ENCODE measurements around the gene RIN2.

RIN2 gene

DNA sequence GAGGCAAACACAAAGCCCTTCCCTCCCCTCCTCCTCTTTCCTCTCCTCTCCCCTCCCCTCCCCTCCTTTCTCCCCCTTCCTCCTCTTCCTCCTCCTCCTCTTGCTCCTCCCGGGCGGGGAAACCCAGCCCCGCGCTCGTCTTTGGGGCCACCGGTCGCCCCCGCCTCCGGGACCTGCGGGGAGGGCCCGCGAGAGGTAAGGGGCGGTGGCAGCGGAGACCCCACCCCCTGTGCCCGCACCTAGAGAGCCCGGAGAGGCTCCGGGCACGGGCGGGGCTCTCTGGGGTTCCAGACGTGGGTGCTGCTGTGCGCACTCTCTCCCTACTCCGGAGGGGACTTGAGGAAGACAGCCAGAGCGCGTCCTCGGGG is at the start of gene RIN2:
Gene RIN2 (plus strand): TSS at position 126 of the 368 bp plus-strand sequence. CDS start 131,344 bp downstream, outside the sequence.
- DNase-seq (ENCODE audit: insufficient read length, low spot score): no peak
- no peak for FAIRE-seq

- FAIRE-seq: no peak
- DNase-seq (ENCODE audit: insufficient read length, low spot score): no peak
Measured at GRCh38 chr20:19709635-19710335, 48.3 kb upstream of the RIN2 start.

DNA sequence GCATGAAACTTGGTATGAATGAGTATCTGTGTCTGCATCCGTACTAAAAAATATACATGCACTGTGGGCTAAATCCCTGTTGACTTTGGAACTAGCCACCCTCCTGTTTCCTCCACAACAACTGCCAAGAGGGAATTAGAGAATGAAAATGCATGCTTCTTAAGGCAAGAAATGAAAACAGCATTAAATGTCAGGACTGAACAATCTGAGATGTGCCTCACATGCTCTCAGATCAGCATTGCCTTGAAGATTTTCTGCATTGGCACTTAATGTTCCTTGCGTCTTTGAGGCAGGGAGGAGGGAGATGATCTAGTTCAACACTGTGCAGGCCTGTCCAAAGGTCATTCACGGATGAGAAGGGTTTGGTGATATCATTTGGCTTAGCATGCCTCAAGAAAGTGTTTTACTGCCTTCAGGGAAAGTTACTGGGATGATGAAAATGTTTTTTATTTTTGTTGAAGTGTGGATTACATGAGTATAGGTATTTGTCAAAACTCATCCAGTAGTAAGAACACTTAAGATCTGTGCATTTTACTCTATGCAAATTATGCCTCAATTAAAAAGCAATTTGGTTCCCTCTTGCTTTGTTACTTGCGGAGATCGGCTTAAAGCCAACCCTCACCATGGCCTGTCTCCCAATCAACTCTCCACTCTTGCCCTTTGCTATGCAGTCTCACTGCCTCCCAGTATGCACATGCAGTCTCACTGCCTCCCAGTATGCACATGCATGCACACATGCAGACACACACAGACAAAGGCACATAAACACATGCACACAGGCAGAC is 47.5 kb upstream of the RIN2 start:
- DNase-seq (ENCODE audit: insufficient read length, low spot score) (no peak), FAIRE-seq (peak; percentile 18)

GRCh38 chr20:19711126-19711525 is 46.9 kb upstream of the RIN2 start:
- FAIRE-seq: no peak

DNA sequence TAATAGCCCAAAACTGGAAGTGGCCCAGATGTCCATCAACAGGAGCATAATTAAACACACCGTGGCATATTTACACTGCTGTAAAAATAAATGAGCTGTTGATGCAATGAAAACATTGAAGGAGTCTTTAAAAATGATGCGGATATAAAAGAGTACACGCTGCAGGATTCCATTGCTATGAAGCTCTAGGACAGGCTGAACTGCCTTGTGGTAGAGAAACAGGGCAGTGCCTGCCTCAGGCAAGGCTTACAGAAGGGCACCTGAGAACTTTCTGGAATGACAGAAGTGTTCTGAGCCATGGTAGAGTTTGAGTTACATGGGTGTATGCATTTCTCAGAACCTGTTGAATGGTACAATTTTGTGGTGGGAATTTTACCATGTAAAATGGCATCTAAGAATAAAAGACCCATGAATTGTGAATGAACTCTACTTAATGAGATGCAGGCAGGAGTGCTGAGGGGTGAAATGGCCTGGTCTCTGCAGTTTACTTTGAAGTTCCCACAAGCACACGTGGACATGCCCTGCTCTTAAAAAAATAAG is 45.3 kb upstream of the RIN2 start:
- FAIRE-seq: no peak

More at GRCh38 chr20:19711126-19711525, 46.9 kb upstream of the RIN2 start:
- DNase-seq (ENCODE audit: insufficient read length, low spot score): no peak

DNA sequence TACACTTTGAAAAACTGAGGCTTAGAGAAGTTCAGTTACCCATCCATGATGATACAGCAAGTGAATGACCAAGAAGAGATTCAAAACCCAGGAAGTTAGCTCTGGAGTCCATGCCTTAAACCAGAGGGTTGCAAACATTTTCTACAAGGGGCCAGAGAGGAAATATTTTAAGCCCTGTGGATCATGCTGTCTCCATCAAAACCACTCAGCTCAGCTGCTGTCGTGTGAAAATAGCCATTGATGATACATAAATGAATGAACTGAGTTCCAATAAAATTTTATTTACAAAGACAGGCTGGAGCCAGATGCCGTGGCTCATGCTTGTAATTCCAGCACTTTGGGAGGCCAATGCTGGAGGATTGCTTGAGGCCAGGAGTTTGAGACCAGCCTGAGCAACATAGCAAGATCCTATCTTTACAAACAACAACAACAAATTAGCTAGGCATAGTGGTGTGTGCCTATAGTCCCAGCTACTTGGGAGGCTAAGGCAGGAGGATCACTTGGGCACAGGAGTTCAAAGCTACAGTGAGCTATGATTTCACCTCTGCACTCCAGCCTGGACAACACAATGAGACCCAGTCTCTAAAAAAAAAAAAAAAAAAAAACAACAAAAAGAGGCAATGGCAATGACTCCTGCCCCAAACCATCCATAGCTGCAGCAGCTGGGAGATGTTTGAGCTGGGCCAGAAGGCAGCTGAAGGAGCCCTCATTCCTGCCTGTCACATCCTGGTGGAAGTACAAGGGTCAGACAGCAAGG is 44.1 kb upstream of the RIN2 start:
- no peak for FAIRE-seq

More for the DNA sequence above, 45.3 kb upstream of the RIN2 start:
- DNase-seq (ENCODE audit: insufficient read length, low spot score): no peak

DNA sequence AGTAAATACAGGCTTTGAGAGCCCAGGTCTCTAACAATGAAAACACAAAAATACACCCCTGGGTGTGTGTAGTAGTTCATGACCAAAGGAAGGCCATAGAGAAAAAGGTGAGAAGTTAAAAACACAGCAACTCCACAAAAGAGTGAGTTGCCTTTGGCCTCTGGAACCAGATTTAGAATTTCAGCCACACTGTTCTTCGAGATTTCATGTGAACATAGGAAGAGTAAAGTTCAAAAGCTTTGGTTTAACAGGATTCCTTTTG is 43.5 kb upstream of the RIN2 start:
- DNase-seq (ENCODE audit: insufficient read length, low spot score) (no peak), FAIRE-seq (no peak)

More for the DNA sequence above, 44.1 kb upstream of the RIN2 start:
- no peak for DNase-seq (ENCODE audit: insufficient read length, low spot score)

GRCh38 chr20:19715986-19716385 is 42.1 kb upstream of the RIN2 start:
- FAIRE-seq (no peak), DNase-seq (ENCODE audit: insufficient read length, low spot score) (no peak)

- no peak for FAIRE-seq
Measured at GRCh38 chr20:19718880-19719279, 39.2 kb upstream of the RIN2 start.

DNA sequence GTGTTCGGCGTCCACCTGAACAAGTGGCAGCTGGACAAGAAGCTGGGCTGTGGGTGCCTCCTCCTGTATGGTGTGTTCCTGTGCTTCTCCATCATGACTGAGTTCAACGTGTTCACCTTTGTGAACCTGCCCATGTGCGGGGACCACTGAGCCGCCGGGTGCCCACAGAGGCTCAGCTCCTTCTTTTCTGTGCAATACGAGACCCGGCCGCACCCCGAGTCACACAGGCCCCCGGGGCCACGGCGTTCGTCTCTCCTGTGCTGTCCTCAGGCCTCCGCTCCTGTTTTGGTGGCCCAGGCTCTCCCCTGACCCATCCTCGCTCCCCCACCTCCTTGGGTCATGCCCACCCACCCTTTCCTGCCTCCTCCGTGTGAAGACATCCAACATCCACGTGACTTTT is 37.1 kb upstream of the RIN2 start:
- DNase-seq (ENCODE audit: insufficient read length, low spot score): no peak
- no peak for FAIRE-seq

More at GRCh38 chr20:19718880-19719279, 39.2 kb upstream of the RIN2 start:
- no peak for DNase-seq (ENCODE audit: insufficient read length, low spot score)

DNA sequence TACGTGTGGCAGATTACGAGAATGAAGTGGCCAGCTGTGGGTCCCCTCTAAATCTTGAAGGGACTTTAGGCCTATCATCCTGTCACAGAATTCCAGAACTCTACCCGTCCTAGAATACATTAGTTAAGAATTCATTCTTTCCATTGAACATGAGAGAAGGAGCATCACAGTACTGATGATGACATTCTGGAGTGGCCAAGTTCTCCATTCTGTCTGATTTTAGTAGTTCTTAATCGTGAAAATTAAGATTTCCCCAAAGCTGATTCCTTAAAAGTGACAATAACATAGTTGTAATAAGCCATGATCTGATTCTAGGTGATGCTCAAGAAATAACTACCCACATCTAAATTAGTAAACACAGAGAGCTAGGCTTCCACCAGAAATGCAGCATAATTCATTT is 35.0 kb upstream of the RIN2 start:
- FAIRE-seq: no peak

DNA sequence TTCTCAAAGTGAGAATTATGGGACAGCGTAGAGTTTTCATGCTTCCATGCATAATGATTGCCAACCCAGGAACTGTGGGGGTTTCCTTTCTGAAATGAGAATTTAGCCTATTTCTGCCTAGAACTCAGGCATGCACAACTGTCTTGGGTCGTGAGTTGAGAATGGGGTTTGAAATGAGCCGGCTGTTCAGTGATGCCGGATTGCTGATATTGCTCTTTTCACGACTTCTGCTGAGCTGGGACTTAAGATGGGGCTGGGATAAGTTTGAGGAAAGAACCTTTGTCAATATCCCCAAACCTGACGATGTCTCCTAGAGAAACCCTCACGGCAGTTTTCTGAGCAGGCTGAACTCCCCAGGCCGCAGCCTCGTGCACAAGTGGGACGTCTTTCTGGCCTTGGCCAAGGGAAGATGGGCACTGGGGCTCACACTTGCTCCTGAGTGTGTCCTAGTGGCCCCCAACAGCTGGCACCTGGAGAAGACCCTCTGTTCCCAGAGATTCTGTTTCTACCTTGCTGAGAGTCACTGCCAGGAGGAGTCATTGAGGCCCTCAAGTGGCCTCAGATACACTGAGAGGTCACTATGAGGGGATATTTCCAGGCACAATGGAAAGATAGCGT is 34.1 kb upstream of the RIN2 start:
- DNase-seq (ENCODE audit: insufficient read length, low spot score) (no peak), FAIRE-seq (no peak)

More for the DNA sequence above, 35.0 kb upstream of the RIN2 start:
- DNase-seq (ENCODE audit: insufficient read length, low spot score): no peak

GRCh38 chr20:19725373-19725772 is 32.7 kb upstream of the RIN2 start:
- FAIRE-seq (no peak), DNase-seq (ENCODE audit: insufficient read length, low spot score) (no peak)

DNA sequence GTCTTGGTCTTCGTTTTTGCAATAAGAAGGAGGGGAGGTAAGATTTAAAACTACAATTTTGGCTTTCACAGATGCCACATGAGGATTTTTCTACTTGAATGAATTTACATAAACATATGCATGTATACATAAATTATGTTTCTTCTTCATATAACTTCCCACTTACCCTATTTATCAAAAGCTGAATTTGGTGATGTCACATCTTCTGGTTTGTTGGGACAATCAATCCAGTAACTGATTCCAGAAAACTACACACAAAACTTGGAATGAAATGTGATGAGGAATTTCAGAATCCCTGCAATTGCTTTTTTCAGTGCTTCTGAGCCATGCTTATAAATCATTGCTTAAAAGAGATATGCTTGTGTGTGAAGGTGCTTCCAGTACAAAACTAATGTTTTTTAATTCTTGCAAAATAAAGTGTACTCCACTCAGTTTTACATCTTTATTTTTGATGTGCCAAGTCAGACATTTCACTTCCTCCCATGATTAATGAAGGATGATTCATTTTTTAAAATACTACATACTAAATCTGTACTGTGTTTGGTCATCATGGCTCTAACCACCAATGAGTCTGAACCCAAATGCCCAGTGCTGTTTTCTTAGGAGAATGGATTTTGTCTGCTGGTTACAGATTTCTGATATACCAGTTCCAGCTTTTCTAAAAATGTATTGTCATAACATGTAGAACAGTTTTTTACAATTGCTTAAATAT is 32.1 kb upstream of the RIN2 start:
- FAIRE-seq (no peak), DNase-seq (ENCODE audit: insufficient read length, low spot score) (no peak)

DNA sequence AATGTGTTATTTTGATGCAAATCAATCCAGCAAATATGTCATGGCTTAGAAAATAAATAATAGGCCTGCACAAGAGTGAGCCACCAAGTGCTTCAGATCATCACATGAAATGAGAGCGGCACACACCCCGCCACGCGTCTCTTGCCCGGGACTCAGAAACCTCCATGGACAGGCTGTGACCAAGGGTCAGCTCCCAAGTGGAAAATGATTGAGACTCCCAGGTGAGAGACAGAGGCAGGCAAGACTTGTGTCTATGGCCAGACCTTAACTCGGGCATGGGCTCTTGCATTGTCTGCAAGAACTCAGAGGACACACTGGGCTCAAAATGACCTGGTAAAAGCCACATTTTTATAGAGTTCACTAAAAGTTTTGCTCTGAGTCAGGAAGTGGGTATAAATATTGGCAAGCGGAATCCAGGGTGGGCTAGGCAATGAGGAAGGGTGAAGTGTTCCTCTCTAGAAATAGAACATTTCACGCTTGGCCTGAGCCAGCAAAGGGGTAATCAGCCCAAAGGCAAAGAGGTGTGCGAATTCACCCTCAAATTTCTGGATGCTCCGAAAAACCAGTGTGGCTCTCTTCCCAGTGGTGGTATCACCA is 30.7 kb upstream of the RIN2 start:
- FAIRE-seq: no peak
- no peak for DNase-seq (ENCODE audit: insufficient read length, low spot score)

DNA sequence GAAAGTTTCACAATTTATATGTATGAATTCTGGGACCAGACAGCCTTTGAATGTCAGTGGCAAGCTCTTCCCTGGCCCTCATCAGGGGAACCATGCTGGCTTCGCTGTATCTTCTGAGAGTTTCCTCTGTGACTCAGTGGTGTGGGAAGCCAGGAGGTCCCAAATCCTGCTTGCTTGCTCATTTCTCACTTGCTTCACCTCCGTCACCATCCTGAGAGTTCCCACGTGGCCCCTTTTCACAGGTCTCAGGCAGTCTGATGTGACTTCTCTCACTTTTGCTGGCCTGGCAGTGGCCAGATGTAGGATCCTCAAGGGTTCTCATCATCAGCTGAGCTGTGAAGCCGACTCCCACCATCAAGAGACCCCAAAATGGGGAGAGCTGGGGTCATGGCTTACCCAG is 28.4 kb upstream of the RIN2 start:
- FAIRE-seq (no peak), DNase-seq (ENCODE audit: insufficient read length, low spot score) (no peak)

DNA sequence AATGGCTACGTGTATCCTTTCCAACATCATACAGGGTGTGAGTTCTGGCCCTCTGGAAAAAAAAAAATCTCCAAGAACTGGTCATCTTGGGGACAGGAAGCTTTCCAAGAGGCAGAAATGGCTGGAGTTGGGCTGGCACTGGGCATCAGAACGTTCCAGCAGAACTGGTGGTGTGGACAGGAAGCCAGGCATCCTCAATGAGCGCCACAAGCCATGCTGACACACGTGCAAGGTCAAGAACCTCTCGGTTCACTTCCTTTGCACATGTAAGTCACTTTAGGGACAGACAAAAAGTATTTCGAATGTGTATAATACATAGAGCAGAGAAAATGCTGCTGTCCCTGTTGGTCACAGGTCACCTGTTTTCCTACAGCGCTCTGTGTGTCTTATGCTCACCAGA is 27.4 kb upstream of the RIN2 start:
- FAIRE-seq (no peak), DNase-seq (ENCODE audit: insufficient read length, low spot score) (no peak)

- no peak for FAIRE-seq
- no peak for DNase-seq (ENCODE audit: insufficient read length, low spot score)
Measured at GRCh38 chr20:19734811-19735210, 23.2 kb upstream of the RIN2 start.

DNA sequence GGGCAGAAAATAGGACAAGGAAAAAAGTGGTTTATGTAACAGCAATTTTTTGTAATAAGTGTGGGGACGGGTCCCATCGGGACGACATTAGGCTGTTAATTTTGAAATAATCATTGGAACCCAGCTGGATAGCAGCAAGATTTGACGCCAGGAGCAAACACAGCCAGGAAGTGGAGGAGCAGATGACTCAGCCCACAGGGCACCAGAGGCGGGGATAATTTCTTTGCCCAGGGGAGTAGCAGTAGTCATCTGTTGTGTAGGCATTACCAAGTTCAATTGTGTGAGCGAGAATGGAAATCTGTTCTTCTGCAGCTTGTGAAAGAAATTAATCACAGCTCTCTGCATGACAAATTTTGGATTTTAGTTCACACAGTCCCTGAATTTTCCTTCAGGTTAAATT is 22.6 kb upstream of the RIN2 start:
- DNase-seq (ENCODE audit: insufficient read length, low spot score) (no peak), FAIRE-seq (peak; percentile 18)

- DNase-seq (ENCODE audit: insufficient read length, low spot score) (no peak), FAIRE-seq (no peak)
Measured at GRCh38 chr20:19737025-19737424, 21.0 kb upstream of the RIN2 start.
